SK-N-SH treated with all-trans-retinoic acid at 6 μM for 48 hours (cell line): ENCODE measurements around the gene HPGDS.

Experiments used
- ATAC-seq: fragments of 200-7000 bp; cut with Tn5 transposase; 3 replicates; pipeline ENCODE4 v1.9.1; 2020; ENCODE audit warnings: mild to moderate bottlenecking, moderate library complexity
- ARNTL ChIP-seq: fragments of 450-650 bp; formaldehyde crosslinking; IDR thresholded peaks from 2 replicates; pipeline ENCODE4 v1.5.0; 2020; ENCODE audit warnings: low read depth, mild to moderate bottlenecking, moderate library complexity, borderline replicate concordance
- BACH2 ChIP-seq: fragments of 250-450 bp; sonication (Bioruptor Pico); IDR thresholded peaks from 2 replicates; pipeline ENCODE4 v1.9.0; 2021; ENCODE audit warnings: mild to moderate bottlenecking, borderline replicate concordance
- CREB5 ChIP-seq: fragments of 250-450 bp; sonication (Bioruptor Pico); IDR thresholded peaks from 2 replicates; pipeline ENCODE4 v1.5.1; 2020; ENCODE audit warnings: low read depth, mild to moderate bottlenecking, moderate library complexity
- CSDC2 ChIP-seq: fragments of 250-450 bp; sonication (Bioruptor Pico); IDR thresholded peaks from 2 replicates; pipeline ENCODE4 v1.5.0; 2020; ENCODE audit warnings: mild to moderate bottlenecking, moderate library complexity
- CSRNP3 ChIP-seq: fragments of 250-450 bp; sonication (Bioruptor Pico); IDR thresholded peaks from 2 replicates; pipeline ENCODE4 v1.5.1; 2021; ENCODE audit warnings: mild to moderate bottlenecking, moderate library complexity
- ESRRG ChIP-seq: fragments of 250-450 bp; sonication (Bioruptor Pico); IDR thresholded peaks from 2 replicates; pipeline ENCODE4 v1.6.1; 2021; ENCODE audit warnings: mild to moderate bottlenecking
- ISL1 ChIP-seq: fragments of 250-450 bp; sonication (Bioruptor Pico); IDR thresholded peaks from 2 replicates; pipeline ENCODE4 v2.1.2; 2022; ENCODE audit warnings: mild to moderate bottlenecking, moderate library complexity
- OSR1 ChIP-seq: fragments of 250-450 bp; sonication (Bioruptor Pico); IDR thresholded peaks from 2 replicates; pipeline ENCODE4 v1.8.0; 2022; ENCODE audit warnings: moderate library complexity, mild to moderate bottlenecking, inconsistent platforms
- PATZ1 ChIP-seq: fragments of 250-450 bp; sonication (Bioruptor Pico); IDR thresholded peaks from 2 replicates; pipeline ENCODE4 v1.8.0; 2020; ENCODE audit warnings: mild to moderate bottlenecking, moderate library complexity, borderline replicate concordance
- POU6F1 ChIP-seq: fragments of 250-450 bp; sonication (Bioruptor Pico); IDR thresholded peaks from 2 replicates; pipeline ENCODE4 v1.8.0; 2021; ENCODE audit warnings: low read depth, mild to moderate bottlenecking, moderate library complexity, borderline replicate concordance
- PPARA ChIP-seq: fragments of 250-450 bp; sonication (Bioruptor Pico); IDR thresholded peaks from 2 replicates; pipeline ENCODE4 v1.5.0; 2020; ENCODE audit warnings: mild to moderate bottlenecking, borderline replicate concordance
- RARB ChIP-seq: fragments of 250-450 bp; sonication (Bioruptor Pico); IDR thresholded peaks from 2 replicates; pipeline ENCODE4 v1.8.0; 2021; ENCODE audit warnings: mild to moderate bottlenecking, moderate library complexity
- SNAI2 ChIP-seq: fragments of 250-450 bp; sonication (Bioruptor Pico); IDR thresholded peaks from 2 replicates; pipeline ENCODE4 v1.5.0; 2020; ENCODE audit warnings: mild to moderate bottlenecking, moderate library complexity
- TCF4 ChIP-seq: fragments of 250-450 bp; sonication (Bioruptor Pico); IDR thresholded peaks from 2 replicates; pipeline ENCODE4 v1.8.0; 2021; ENCODE audit warnings: mild to moderate bottlenecking, moderate library complexity, borderline replicate concordance
- TOX ChIP-seq: fragments of 250-450 bp; sonication (Bioruptor Pico); IDR thresholded peaks from 2 replicates; pipeline ENCODE4 v1.8.0; 2021; ENCODE audit warnings: mild to moderate bottlenecking, moderate library complexity, borderline replicate concordance
- TSHZ2 ChIP-seq: fragments of 250-450 bp; sonication (Bioruptor Pico); IDR thresholded peaks from 2 replicates; pipeline ENCODE4 v1.5.0; 2020; ENCODE audit warnings: mild to moderate bottlenecking, moderate library complexity
- ZFP3 ChIP-seq: fragments of 250-450 bp; sonication (Bioruptor Pico); IDR thresholded peaks from 2 replicates; pipeline ENCODE4 v1.5.0; 2020; ENCODE audit warnings: mild to moderate bottlenecking, moderate library complexity
- ZFP30 ChIP-seq: fragments of 450-650 bp; formaldehyde crosslinking; IDR thresholded peaks from 2 replicates; pipeline ENCODE4 v1.5.0; 2022; ENCODE audit warnings: mild to moderate bottlenecking, moderate library complexity
- ZNF565 ChIP-seq: fragments of 450-650 bp; formaldehyde crosslinking; conservative IDR thresholded peaks from 2 replicates; pipeline ENCODE4 v1.5.0; 2020; ENCODE audit warnings: low read depth, mild to moderate bottlenecking, moderate library complexity
- ZNF70 ChIP-seq: fragments of 450-650 bp; formaldehyde crosslinking; IDR thresholded peaks from 2 replicates; pipeline ENCODE4 v1.5.0; 2020; ENCODE audit warnings: mild to moderate bottlenecking, moderate library complexity
- ZNF8 ChIP-seq: fragments of 450-650 bp; formaldehyde crosslinking; IDR thresholded peaks from 2 replicates; pipeline ENCODE4 v1.5.0; 2020; ENCODE audit warnings: mild to moderate bottlenecking, moderate library complexity

HPGDS gene

GRCh38 chr4:94256828-94257227 lies 85.8 kb downstream of the HPGDS start:
- TF ChIP-seq BACH2 = no peak
- no peak for TF ChIP-seq PATZ1
- TF ChIP-seq TSHZ2 (CRISPR knock-in tag) = no peak
- TF ChIP-seq PPARA = no peak
- TF ChIP-seq SNAI2 = no peak
- no peak for TF ChIP-seq RARB (CRISPR knock-in tag)
- TF ChIP-seq ZNF70 (CRISPR knock-in tag) = no peak
- no peak for TF ChIP-seq ZNF565
- TF ChIP-seq OSR1 = no peak
- TF ChIP-seq CSRNP3 (CRISPR knock-in tag) = no peak
- TF ChIP-seq TOX (CRISPR knock-in tag) = no peak
- no peak for TF ChIP-seq ZFP3 (CRISPR knock-in tag)
- TF ChIP-seq ARNTL (CRISPR knock-in tag) = no peak
- no peak for TF ChIP-seq CREB5
- TF ChIP-seq, all 23 proteins: peak for 0
- ATAC-seq = peak; percentile 36; the same call in 1 of the 3 replicates

- no peak for ATAC-seq
- TF ChIP-seq ZNF8 (CRISPR knock-in tag) (no peak), CSRNP3 (CRISPR knock-in tag) (no peak), TOX (CRISPR knock-in tag) (no peak)
These were observed 86.4 kb downstream of the HPGDS start for GRCh38 chr4:94256144-94256783.

- no peak for ATAC-seq
- TF ChIP-seq BACH2 = no peak
- TF ChIP-seq ISL1 (CRISPR knock-in tag) = no peak
- TF ChIP-seq TSHZ2 (CRISPR knock-in tag) = no peak
- TF ChIP-seq SNAI2 = no peak
- TF ChIP-seq CSDC2 (CRISPR knock-in tag) = no peak
- TF ChIP-seq POU6F1 (CRISPR knock-in tag) = no peak
- TF ChIP-seq ARNTL (CRISPR knock-in tag) = no peak
- no peak for TF ChIP-seq ZNF70 (CRISPR knock-in tag)
- no peak for TF ChIP-seq PPARA
- no peak for TF ChIP-seq ESRRG
- no peak for TF ChIP-seq ZNF565
- TF ChIP-seq CSRNP3 (CRISPR knock-in tag) = no peak
- TF ChIP-seq OSR1 = no peak
- no peak for TF ChIP-seq TCF4 (CRISPR knock-in tag)
- no peak for TF ChIP-seq TOX (CRISPR knock-in tag)
- TF ChIP-seq ZFP3 (CRISPR knock-in tag) = no peak
- no peak for TF ChIP-seq ZFP30 (CRISPR knock-in tag)
- TF ChIP-seq RARB (CRISPR knock-in tag) = no peak
These were observed 89.6 kb downstream of the HPGDS start for GRCh38 chr4:94253036-94253435.
